Choroid plexus epithelial cell (primary cell): ENCODE data around the gene KTN1.
A peak's percentile ranks its signal among the peaks of the same experiment; 100 is the strongest.

Experiments
- DNase-seq: peaks from one replicate; pipeline ENCODE4 v3.0.0-alpha.2; 2010; ENCODE audit warnings: low read depth
- H3K4me3 ChIP-seq: 2 replicates; pipeline ENCODE4 v1.5.1; 2011; ENCODE audit warnings: low read depth, mild to moderate bottlenecking, control low read depth, low read length, moderate library complexity
- TF ChIP-seq, protein P1 (sequence below): conservative IDR thresholded peaks from 2 replicates; pipeline ENCODE4 v1.5.1; 2011; ENCODE audit warnings: low read depth, mild to moderate bottlenecking, control low read depth, inconsistent platforms, low read length, moderate library complexity

The KTN1 gene

DNA sequence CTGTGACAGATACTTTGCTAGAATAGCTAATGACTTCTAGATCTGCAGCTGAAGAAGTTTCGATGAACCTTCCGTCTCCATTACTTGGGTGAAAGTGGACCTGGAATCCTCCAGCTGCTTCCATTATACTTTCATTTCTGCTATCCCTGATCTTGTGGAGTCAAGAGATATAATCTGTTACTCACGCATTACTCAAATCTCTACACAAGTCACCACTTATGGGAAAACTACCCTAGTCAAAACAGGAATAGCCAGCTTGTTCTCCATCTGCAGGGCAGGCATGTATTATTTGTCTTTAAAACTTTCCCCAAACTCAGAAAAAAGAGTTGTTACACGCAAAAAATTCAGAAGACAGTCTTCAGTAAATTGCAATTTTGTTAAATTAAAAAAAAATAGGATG lies 2.8 kb upstream of the KTN1 start:
- TF ChIP-seq, protein P1, sequence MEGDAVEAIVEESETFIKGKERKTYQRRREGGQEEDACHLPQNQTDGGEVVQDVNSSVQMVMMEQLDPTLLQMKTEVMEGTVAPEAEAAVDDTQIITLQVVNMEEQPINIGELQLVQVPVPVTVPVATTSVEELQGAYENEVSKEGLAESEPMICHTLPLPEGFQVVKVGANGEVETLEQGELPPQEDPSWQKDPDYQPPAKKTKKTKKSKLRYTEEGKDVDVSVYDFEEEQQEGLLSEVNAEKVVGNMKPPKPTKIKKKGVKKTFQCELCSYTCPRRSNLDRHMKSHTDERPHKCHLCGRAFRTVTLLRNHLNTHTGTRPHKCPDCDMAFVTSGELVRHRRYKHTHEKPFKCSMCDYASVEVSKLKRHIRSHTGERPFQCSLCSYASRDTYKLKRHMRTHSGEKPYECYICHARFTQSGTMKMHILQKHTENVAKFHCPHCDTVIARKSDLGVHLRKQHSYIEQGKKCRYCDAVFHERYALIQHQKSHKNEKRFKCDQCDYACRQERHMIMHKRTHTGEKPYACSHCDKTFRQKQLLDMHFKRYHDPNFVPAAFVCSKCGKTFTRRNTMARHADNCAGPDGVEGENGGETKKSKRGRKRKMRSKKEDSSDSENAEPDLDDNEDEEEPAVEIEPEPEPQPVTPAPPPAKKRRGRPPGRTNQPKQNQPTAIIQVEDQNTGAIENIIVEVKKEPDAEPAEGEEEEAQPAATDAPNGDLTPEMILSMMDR, result no peak
- no peak overlapping the region for H3K4me3 ChIP-seq
- no peak for DNase-seq

DNA sequence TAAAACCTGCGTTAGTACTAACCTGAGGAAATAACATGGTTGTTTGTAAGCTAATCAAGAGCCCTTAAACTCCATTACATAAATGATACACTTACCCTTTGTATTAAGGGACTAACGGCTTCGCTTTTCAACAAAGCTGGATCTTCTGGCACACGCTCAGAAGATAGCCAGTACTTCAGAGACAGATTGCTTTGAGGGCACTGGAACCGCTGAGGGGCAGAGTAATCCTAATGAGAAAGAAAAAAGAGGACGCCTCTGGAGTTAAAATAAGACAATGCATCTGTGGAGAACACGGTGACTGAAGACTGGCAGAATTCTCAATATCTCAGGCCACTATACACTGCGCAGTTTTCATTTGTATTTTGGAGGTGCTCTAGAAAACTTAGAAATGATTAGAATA lies 1.5 kb upstream of the KTN1 start:
- no peak for DNase-seq
- TF ChIP-seq, protein P1, result no peak
- peak overlapping the region; percentile 88 for H3K4me3 ChIP-seq

DNA sequence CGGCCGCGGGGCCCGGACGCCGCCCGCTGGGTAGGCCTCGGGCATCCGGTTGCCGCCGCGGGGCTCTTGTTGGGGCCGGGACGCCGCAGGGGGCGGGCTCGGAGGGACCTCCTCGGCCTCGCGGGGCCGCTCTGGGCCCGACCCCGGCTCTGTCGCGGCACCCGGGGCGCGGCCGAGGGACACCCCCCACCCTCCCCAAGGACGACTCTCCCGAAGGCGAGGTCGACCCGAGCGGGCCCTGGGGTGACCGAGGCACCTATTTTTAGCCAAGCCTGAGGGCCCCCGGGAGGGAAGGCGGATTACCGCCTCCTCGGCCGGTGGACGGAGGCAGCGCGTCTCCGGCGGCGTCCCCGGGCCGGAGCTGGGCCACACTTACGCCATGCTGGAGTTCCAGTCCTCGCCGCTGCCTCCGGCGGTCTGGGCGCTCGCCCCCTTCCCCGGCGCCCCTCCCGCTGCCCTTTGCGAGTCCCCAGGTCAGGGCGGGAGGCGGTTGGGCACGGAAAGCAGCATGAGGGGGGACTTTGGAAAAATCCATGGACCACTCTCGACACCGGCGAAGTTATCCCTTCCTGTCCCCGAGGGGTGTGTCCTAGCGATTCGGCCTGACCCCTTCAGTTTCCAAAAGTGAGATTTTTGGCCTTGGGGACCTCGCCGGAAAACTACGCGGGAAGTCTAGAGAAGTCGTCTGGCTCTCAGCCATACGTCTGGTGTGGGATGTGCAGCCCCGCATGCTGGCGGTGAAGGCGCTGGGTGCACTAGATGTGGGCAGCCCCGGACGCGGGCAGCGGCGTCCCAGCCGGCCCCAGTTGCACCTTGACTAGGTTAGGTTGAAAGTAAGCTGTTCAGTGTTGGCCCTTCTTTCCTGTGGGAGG lies 699 bp downstream of the KTN1 start:
- H3K4me3 ChIP-seq, result peak overlapping the region; percentile 88
- TF ChIP-seq, protein P1, result no peak
- no peak for DNase-seq

DNA sequence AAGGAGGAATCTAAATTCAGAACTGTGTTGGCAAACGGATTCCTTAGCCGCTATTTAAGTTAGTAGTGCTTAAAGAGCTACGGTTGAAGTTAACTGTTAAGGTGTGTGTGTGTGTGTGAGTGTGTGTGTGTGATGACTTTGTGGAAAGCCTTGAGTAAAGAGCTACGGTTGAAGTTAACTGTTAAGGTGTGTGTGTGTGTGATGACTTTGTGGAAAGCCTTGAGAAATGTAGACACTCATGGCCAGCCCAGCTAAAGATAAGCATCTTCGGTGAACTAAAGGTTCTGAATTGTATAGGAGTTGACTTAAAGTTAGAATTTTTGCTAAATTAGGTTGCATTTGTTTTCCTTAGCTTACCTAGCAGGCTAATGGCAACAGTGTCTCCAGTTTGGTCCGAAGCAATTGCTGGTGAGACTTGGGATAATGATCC lies 1.4 kb downstream of the KTN1 start:
- H3K4me3 ChIP-seq, result peak overlapping the region; percentile 88
- TF ChIP-seq, protein P1, result no peak
- peak; percentile 39 for DNase-seq

DNA sequence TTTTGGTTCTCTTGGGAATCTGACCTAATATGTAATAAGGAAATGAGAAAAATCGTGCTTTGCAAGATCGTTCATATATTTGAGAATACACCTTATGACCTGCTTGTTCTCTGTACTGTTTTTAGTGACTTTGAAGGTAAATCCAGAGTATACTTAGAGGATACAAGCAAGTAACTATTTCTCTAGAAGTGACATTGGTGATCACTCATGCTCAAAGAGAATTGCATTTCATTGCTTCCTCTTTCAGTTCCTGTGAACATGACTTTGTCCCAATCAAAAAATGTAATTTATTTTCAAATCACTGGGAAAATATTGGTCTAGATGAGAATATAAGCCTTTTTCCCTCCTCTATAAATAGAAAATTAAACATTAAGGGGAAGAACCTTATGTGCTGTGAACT lies 2.7 kb downstream of the KTN1 start:
- no peak overlapping the region for H3K4me3 ChIP-seq
- DNase-seq, result no peak
- TF ChIP-seq, protein P1, result no peak

DNA sequence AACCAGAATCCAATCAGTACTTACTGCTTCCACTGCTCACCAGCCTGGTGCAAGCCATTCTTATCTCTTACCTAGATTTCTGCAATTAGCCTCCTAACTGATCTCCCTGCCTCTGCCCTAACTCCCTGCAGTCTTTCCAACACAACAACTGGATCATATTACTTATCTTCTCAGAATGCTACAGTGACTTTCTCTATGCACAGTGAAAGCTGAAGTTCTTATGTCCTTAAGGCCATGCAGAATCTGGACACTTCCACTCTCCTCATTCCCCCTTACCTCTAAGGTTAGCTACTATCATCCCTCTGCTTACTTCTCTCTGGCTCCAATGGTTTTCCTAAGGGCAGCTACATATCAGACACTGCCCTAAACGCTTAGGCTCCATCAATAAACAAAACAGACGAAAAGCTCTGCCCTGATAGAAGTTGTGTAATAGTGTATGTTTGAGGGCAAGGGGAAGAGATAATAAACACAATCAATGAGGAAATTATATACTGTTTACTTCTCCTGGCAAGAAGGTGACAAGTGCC lies 4.0 kb downstream of the KTN1 start:
- DNase-seq, result peak; percentile 51
- H3K4me3 ChIP-seq, result no peak overlapping the region
- TF ChIP-seq, protein P1, result no peak
